SW480 (cell line): ENCODE results near the gene RYR3.

Experiments
- DNase-seq: peaks from one replicate; pipeline ENCODE4 v3.0.0-alpha.2; 2016; ENCODE audit warnings: low spot score

RYR3 gene

DNA sequence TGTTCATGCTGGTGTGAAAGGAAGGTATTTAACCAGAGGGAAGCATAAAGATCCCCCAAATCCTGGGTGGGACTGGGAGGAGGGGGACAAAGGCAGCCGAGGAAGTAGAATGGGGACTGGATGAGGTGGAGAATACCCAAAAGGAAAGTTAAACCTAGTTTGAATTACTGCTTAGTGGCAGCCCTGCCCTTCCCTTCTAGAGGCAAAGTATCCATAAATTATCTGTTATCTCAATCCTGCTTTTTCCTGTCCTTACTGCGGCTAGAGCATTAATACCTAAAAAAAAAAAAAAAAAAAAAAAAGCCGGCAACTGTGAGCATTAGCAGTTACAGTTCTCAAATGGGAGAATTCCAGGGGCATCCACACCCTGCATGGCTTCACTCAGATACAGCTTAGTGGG lies 139.0 kb downstream of the RYR3 start:
- DNase-seq, result no peak

GRCh38 chr15:33451385-33451784 lies 140.6 kb downstream of the RYR3 start:
- no peak for DNase-seq

- DNase-seq, result no peak
Observed at GRCh38 chr15:33453761-33454160, 143.0 kb downstream of the RYR3 start.

GRCh38 chr15:33454346-33454745 lies 143.6 kb downstream of the RYR3 start:
- DNase-seq, result no peak

DNA sequence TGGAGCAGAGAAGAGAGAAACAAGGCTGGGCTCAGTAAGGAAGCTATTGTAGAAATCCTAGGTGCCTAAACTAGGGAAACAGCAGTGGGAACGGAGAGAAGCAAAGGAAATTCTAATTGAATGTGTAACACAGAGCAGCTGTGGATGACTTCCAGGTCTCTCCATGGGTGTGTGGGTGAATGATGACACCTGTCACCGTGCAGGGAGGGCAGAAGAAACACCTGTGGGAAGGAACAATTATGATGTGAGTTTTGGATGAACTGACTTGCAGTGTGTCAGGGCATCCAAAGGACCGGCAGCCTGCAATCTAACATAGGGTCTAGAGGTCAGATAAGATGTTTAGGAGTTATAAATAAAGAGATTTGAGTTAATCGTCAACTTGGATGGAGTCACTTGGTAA lies 144.2 kb downstream of the RYR3 start:
- DNase-seq, result no peak

DNA sequence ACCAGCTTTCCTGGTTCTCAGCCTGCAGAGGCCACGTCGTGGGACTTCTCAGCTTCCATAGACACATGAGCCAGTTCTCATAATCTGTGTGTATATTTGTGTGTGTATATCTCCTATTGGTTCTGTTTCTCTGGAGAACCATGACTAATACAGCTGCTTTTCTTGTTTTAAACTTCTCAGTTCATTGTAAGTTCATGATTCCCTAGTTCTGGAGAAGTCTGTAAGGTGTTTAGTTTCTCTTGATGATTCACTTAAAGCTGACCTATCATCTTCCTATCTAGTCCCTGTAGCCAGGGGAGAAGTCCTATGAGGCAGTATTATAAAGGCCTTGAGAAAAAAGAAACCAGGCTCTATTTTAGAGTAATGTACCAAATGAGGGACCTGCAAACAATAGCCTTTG lies 147.7 kb downstream of the RYR3 start:
- no peak for DNase-seq

GRCh38 chr15:33460166-33460805 lies 149.5 kb downstream of the RYR3 start:
- DNase-seq, result no peak

DNA sequence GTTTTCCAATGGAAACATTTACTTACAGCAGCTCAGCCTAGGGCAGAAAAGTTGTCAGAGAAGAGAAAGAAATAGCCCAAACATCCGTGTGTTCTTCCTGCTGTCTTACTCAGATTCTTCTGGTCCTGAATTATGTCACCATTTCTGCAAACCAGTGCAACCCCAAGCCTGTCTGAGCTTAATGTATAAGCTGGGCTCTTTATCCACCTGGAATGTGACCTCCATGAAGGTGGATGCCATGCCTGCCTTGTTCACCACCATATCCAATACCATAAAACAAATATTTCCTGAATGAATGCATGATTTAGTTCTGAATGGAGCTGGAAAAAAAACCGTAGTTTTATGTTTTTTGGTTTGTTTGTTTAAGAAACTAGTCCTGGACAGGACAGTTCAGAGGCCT lies 150.9 kb downstream of the RYR3 start:
- DNase-seq, result no peak

GRCh38 chr15:33467146-33467815 lies 156.5 kb downstream of the RYR3 start:
- no peak for DNase-seq

GRCh38 chr15:33467816-33468163 lies 157.0 kb downstream of the RYR3 start:
- DNase-seq, result peak; percentile 22

- no peak for DNase-seq
Observed at GRCh38 chr15:33468740-33469139, 158.0 kb downstream of the RYR3 start.

DNA sequence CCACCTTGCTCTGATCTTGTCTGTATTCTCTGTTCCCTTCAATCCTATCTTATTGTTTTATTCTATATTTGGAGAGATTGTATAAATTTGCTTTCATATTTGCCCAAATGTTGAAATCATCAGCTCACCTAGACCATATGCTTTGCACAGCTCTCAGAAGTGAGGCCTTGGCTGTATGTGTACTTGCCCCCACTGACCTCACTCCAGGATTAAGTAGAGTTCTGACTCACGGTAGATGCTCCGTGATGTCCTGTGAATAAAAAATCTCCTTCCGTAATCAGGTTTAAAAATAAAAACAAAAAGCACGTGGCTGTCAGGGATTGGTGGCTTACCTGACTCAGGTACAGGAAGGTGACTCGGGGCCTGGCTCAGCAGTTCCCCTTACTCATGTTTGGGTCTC lies 162.2 kb downstream of the RYR3 start:
- no peak for DNase-seq

- no peak for DNase-seq
Observed at GRCh38 chr15:33473714-33474113, 162.9 kb downstream of the RYR3 start.

DNA sequence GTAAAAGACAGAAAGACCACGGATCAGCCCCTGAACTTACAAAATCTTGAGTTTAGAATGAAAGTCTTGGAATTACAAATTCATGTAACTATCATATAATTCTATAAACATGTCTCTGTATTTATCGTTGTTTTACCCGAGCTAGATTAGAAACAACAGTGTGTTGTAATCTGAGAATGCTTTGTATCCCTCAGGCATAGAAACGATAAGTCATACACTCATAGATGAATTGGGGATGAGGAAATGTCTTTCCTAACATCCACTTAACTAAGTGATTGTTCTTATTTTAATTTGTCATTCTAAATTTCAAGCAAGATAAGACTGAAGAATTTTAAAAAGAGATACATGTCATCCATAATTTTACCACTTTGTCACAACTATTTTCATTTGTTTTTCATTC lies 165.3 kb downstream of the RYR3 start:
- DNase-seq, result no peak

DNA sequence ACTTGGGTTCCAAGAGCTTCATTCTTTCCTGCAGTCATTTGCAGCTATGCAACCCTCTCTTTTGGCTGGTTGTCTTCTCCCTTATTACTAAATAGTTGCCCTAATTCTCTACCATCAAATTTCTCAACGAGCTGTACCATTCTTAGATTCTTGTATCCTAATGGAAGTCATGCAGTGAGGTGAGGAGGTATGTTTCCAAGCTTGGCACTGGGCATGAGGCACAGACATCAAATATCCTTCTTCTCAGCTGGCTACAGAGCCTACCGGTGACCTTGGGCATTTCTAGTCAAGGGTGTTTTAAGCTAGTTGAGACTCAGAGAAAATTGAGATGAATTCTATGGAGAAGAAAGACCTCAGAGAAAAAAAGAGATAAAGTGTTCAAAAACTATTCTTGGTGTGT lies 166.1 kb downstream of the RYR3 start:
- DNase-seq, result no peak

DNA sequence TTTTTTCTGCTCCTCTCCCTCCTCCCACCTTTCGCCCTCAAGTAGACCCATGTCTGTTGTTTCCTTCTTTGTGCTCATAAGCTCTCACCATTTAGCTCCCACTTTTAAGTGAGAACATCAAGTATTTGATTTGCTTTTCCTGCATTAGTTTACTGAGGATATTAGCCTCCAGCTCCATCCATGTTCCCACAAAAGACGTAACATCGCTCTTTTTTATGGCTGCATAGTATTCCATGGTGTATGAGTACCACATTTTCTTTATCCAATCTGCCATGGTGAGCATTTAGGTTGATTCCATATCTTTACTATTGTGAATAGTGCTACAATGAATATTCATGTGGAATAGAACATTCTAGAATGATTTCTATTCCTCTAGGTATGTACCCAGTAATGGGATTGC lies 178.6 kb downstream of the RYR3 start:
- DNase-seq, result no peak

GRCh38 chr15:33490703-33491102 lies 179.9 kb downstream of the RYR3 start:
- DNase-seq, result no peak

DNA sequence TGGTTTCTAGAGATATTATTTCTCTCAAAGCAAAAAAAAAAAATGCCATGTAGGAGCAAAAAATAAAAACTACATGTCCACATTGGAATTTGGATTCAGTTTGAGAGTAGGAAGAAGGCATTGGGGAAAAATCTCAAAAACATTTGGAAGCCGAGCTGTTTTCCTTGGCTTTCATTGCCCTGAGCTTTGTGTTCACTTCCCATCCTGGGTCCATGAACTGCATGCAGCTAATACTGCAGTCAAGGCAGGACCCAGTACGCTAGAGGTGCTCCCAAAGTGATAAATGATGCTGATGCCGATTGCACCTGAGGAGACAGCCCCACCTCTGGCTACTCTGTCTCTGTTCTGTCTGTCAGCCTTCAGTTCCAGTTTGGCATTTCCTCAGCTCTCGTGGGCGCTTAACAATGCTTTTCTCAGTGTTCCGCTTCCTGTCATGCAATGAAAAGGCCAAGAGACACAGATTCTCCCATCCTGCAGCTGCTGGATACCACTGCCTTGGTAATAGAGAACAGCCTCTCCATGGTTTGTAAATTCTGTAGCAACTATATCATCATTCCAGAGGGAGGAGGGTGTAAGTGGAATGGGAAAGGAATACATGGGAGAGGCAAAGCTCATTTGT lies 181.8 kb downstream of the RYR3 start:
- no peak for DNase-seq

GRCh38 chr15:33494306-33494705 lies 183.5 kb downstream of the RYR3 start:
- DNase-seq, result no peak

DNA sequence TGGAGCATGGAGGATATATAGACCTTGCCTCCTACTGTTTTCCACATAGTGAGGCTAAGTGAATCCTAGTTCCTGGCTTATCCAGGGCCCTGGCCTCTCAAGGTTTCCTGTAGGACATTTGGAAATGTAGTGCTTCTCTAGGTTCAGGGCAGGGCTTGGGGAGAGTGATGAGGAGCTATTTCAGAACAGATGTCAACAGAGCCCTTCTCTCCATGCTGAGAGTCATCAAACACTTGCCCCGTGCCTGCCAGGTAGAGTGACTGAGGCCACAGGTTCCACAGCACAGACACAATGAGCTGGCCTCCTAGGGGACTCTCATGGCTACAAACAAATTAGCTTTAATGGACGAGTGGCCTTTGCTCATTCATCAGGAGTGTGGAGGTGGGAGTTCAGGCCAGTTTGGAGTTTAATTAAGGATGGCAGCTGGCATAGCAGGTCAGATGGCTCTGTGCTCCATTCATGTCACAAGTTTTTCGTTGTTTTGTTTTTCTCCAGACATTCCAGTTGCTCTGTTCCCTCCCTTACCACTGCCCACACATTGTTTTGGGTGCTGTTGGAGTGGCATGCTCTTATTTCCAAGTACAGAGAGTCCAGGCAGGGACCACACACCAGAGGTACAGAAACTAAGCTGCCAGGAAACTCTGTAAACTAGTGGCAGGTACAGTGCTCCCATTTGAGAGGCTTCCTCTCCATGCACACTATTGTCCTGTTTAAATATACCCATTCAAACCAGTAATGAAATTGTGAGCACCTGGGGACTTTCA lies 189.8 kb downstream of the RYR3 start:
- no peak for DNase-seq

- no peak for DNase-seq
Observed at GRCh38 chr15:33503681-33504080, 192.9 kb downstream of the RYR3 start.

GRCh38 chr15:33506781-33507296 lies 196.1 kb downstream of the RYR3 start:
- DNase-seq, result no peak

DNA sequence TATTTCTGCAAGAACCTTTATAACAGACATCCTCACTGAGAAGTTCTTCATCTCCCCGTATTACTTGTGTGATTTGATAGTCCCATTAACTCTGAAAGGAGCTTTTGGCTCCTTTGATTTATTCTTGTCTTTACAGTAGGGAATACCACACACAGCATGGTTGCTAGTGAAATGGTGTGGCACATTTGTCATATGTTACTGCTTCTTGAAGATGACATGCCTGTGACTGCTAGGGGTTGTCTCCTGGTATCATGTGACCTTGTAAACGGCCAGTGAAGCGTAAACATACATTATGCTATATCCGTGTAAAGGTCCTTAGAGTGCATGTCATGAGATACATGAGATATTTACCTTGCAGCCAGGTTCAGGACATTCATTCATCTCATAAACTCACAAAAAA lies 197.9 kb downstream of the RYR3 start:
- no peak for DNase-seq
